DMS 273 treated with DMSO at 0.1 percent for 48 hours (cell line): ENCODE measurements around the gene STAB1.

ENCODE experiments used
- DNase-seq: peaks from one replicate; lab custom pipeline; 2025; lab: John Stamatoyannopoulos, UW

STAB1 gene

DNA sequence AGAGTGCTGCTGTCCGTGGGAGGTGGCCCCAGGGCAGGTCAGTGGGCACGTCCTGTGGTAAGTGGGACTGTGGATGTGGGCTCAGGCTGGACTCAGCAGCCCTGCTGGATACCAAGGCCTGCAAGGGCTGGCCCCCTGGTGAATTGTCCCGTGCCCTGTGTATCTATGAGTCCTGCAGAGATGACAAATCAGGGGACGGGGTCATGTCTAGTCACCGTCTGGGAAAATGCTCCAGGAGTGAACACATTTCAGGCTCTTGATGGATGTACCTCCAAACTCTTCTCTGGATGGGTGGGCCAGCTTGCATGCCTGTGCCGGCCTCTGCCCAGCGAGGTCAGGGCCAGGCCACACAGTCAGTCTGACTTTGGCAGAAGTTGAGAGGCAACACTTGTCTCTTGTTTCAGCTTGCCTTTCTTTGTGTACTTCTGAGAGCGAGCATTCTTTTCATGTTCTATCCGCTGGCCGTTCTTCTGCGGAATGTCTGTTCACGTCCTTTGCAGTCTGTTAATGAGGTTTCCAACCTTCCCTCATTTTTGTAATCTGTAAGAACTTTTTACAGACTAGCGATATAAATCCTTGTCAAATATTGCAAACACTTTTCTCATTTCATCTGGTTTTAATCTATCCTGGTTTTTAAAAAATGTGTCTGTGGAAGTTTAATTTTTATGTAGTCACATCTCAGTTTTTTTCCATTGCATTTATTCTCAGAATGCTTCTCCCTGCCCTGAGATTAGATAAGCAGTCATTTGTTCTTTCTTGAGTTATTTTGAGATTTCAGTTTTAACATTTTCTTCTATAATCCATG lies 11.4 kb upstream of the STAB1 start:
- DNase-seq, result no peak

DNA sequence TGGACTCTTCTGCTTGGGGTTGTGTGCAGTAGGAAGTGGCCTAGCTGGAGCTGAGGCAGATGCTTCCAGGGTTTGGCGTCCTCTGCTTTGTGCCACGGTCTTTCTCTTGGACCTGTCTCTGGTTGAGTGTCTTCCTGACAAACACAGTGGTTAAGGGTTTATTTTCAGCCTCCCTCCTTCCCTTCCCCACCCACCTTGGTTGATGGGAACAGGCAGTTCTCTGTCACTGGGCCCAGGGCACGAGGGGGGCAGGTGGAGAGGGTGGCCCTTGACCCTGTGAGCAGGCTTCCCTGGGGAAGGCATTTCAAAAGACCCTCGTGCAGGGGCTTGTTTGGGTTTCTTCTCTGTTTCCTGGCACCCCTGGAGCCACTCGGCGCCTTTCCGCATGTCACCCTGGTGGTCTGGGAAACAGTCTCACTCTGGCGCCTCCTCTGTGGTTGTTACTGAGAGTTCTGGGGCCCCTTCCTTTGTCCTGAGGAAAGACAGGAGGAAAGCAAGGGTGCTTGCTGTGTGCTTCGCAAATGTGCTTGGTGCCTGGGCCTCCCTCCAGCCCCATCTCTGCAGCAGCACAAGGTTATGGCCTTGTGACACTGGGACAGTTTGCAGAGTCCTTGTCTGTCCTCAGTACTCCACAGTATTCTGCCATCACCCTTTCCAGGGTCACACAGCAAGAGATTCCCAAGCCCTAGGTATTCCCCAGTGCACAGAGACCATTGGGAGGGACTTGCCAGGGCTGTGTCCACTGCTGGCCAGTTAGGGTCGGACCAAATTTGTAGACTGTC lies 10.3 kb upstream of the STAB1 start:
- DNase-seq, result no peak

GRCh38 chr3:52487050-52487787 lies 7.9 kb upstream of the STAB1 start:
- DNase-seq, result no peak

GRCh38 chr3:52487788-52488691 lies 7.1 kb upstream of the STAB1 start:
- no peak for DNase-seq

DNA sequence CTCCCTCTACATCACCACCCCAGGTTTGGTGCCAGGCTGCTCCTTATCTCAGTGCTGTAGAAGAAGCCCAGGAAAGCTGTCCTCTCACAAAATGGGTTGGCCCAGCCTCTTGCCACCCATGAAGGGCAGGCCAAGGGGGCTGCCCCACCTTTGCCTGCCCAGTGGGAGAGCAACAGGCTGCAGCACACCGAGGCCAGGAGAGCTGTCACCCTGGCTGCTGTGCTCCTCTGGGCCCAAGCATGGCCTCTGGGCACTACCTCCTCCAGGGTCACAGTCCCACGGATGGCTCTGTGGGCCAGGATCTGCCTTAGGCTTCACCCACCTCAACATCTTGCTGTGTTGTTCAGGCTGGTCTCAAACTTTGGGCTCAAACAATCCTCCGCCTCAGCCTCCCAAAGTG lies 6.4 kb upstream of the STAB1 start:
- no peak for DNase-seq

- no peak for DNase-seq
Measured at GRCh38 chr3:52489453-52489852, 5.7 kb upstream of the STAB1 start.

GRCh38 chr3:52490035-52490938 lies 4.9 kb upstream of the STAB1 start:
- DNase-seq, result no peak

DNA sequence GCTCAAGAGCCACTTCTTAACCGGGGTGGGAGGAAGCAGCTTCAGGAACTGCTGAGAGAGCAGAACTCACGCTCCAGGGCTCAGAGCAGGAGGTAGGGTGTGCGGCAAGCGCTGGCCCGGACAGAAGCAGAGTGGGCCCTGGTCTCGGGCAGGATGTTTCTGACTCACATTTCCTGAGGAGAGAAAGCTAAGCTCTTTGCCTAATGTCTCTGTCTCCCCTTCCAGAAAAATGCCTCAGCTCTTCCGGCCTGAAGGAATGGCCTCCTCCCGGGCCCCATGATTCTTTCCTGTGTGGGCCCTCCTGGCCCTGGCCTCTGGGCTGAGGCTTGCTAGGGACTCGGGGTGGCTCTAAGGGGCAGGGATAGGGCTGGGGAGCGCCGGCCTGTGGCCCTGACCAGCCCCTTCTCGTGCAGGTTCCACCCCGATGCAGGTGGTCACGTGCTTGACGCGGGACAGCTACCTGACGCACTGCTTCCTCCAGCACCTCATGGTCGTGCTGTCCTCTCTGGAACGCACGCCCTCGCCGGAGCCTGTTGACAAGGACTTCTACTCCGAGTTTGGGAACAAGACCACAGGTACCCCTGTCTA lies 4.1 kb upstream of the STAB1 start:
- no peak for DNase-seq

- no peak for DNase-seq
Measured at GRCh38 chr3:52492059-52492458, 3.1 kb upstream of the STAB1 start.

- no peak for DNase-seq
Measured at GRCh38 chr3:52493232-52494017, 1.7 kb upstream of the STAB1 start.

DNA sequence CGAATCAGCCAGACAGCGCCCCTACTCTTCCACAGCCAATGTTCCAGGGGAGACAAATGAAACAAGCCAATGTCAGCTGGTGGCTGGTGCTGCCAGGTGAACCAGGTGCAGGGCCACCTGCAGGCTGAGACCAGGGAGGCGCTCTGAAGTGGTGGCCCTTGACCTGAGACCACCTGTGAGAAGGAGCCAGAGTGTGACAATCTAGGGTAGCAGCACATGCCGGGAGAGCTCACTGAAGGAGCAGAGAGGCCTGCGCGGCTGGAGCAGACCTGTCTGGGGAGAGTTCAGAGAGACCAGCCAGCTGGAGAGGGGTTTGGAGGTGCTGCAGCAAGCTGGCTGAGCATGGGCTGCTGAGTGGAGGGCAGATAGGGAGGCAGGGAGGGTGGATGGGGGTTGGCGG lies 693 bp upstream of the STAB1 start:
- DNase-seq, result no peak

DNA sequence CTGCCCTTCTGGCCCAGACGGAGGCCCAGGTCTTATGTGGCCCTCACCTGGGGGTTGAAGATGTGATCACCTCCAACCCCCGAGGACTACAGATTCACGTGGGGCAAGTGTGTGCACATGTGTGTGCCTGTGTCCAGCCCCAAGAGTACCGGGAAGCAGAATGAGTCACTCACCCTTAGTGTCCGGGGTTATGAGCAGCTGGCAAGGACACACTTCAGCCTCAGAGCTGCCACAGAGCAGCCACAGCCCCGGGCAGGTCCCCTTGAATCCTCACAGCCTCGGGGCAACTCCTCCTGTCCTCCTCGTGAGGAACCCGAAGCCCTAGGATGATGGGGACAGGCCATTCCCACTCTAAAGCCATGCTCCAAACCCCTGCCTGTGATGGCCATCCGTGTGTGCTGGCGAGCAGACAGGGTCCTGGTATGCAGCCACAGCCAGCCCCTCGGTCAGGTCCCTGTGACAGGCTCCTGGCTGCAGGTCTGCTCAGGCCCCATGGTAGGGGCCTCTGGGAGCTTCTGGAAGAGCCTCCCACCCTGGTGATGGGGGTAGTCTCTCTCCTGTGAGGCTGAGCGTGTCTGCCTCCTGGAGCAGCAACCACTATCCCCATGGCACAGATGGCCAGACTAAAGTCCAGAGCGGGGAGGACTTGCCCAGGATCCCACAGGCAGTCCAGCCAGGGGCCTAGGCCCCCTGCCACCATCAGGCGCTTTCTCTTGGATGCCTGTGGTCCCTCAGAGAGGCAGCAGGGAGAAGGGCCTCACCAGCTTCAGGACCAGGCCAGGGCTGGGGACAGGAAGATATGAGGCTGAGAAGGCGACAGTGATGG lies 852 bp downstream of the STAB1 start:
- no peak for DNase-seq

DNA sequence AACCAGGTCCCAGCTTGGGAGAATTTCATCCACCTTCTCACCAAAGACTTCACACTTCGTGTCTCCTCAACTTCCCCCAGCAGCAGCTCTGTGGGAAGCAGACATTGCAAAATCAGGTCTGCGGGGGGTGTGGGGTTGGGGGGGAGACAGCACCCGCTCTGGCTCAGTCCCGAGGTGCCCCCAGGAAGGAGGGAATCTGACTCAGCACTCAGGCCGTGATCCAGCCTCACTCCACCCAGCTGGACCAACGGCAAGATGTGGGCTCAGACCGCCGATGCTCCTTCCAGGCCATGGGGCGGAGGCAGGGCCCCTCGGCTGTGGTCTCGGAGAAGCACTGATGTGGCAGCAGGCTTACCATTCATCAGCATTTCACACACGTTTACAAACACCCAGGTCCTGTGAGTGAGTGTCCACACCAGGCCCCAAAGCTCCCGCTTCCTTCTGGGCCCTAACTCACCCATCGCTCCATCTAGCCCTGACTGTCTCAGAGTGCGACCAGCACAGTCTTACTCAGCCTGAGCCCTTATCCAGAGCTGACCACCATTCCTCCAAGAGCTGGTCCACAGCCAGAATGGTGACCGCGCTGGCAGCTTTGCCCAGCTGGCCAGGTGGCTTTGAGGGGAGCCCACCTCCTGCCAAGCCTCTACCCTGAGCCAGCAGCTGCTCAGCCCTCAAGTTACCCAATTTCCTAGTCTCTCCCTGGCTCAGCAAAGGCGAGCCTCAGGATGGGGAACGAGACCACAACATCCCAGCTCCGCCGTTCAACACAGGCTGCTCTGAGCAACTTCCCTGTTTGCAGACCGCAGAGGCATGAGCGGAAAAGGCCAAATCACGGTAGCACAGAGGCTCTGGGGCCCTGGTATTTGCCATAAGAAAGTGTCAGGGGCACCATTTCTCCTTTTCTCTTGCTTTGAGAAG lies 3.3 kb downstream of the STAB1 start:
- DNase-seq, result no peak

DNA sequence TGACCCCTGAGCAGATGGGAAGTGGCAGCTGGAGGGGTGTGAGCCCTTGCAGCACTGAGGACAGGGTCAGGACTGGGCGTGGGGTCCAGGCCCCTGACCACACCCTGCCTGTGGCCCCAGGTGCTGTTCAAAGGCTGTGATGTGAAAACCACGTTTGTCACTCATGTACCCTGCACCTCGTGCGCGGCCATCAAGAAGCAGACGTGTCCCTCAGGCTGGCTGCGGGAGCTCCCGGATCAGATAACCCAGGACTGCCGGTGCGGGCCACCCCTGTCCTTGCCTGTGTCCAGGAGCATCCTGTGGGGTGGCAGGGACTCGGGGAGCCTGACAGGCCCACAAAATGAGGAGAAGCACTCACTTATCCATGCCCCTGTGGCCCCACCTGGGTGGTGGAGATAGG lies 5.9 kb downstream of the STAB1 start:
- no peak for DNase-seq

- no peak for DNase-seq
Measured at GRCh38 chr3:52502001-52502400, 6.9 kb downstream of the STAB1 start.

DNA sequence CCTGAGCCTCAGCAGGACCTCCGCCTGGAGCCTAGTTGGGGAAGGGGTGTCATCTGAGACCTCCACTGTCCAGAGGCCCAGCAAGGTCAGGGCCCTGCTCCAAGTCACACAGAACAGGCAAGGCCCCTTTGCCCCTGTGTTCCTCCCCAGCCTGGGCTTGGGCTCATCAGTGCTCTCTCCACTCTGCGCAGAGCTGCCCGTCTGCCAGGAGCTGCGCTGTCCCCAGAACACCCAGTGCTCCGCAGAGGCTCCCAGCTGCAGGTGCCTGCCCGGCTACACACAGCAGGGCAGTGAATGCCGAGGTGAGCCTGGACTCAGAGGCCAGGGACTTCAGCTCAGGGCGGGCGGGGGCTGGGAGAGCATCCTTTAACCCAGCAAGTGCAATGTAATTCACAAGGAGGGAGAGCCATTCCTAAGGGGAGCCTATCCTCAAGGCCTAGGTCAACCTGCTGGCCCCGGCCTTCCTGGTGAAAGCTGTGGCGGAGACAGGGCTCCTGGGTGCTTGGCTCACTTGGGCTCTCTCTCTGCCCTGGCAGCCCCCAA lies 7.7 kb downstream of the STAB1 start:
- no peak for DNase-seq

- no peak for DNase-seq
Measured at GRCh38 chr3:52503788-52504424, 8.8 kb downstream of the STAB1 start.
